ENCODE data around the gene RB1.

- no peak for TF ChIP-seq EZH2 (IDR thresholded peaks at IDR 0.05; ENCODE audit: insufficient read depth, poor library complexity, severe bottlenecking)
- TF ChIP-seq EZH2phosphoT487 (IDR thresholded peaks at IDR 0.05; ENCODE audit: insufficient read depth, low read depth) = no peak
These were observed 87.7 kb downstream of the RB1 start for GRCh38 chr13:48391257-48391656.
